Ishikawa (cell line): Measurements from ENCODE around the gene STARD7.

Experiments used
- CEBPB ChIP-seq: IDR thresholded peaks from 2 replicates; pipeline ENCODE4 v1.6.1; 2012
- CREB1 ChIP-seq: IDR thresholded peaks from 2 replicates; pipeline ENCODE4 v1.6.1; 2012; ENCODE audit warnings: low read depth
- EGR1 ChIP-seq: IDR thresholded peaks from 2 replicates; pipeline ENCODE4 v1.6.1; 2012
- EP300 ChIP-seq: IDR thresholded peaks from 2 replicates; pipeline ENCODE4 v1.6.1; 2012; ENCODE audit warnings: borderline replicate concordance
- FOXM1 ChIP-seq: IDR thresholded peaks from 2 replicates; pipeline ENCODE4 v1.6.1; 2012; ENCODE audit warnings: low read depth, borderline replicate concordance
- MAX ChIP-seq: IDR thresholded peaks from 2 replicates; pipeline ENCODE4 v1.6.1; 2012
- NFIC ChIP-seq: IDR thresholded peaks from 2 replicates; pipeline ENCODE4 v1.6.1; 2012
- RAD21 ChIP-seq: IDR thresholded peaks from 2 replicates; pipeline ENCODE4 v1.6.1; 2012; ENCODE audit warnings: low read depth
- TAF1 ChIP-seq: IDR thresholded peaks from 2 replicates; pipeline ENCODE4 v1.6.1; 2012; ENCODE audit warnings: low read depth, mild to moderate bottlenecking
- TCF12 ChIP-seq: IDR thresholded peaks from 2 replicates; pipeline ENCODE4 v1.6.1; 2012; ENCODE audit warnings: low read depth
- TEAD4 ChIP-seq: IDR thresholded peaks from 2 replicates; pipeline ENCODE4 v1.6.1; 2012
- USF1 ChIP-seq: IDR thresholded peaks from 2 replicates; pipeline ENCODE4 v1.6.1; 2012
- YY1 ChIP-seq: IDR thresholded peaks from 2 replicates; pipeline ENCODE4 v1.6.1; 2012; ENCODE audit warnings: low read depth
- ZBTB7A ChIP-seq: IDR thresholded peaks from 2 replicates; pipeline ENCODE4 v1.6.1; 2012; ENCODE audit warnings: low read depth
- TF ChIP-seq, protein P1 (sequence below): IDR thresholded peaks from 2 replicates; pipeline ENCODE4 v1.6.1; 2012; ENCODE audit warnings: low read depth, mild to moderate bottlenecking

STARD7 gene

GRCh38 chr2:96253006-96253405, 44.4 kb upstream of the STARD7 start:
- TF ChIP-seq ZBTB7A (no peak), CEBPB (no peak), TCF12 (no peak), FOXM1 (no peak), RAD21 (no peak), YY1 (no peak), NFIC (no peak), MAX (no peak), EGR1 (no peak), TEAD4 (no peak), USF1 (no peak), CREB1 (no peak)
- TF ChIP-seq, protein P1, sequence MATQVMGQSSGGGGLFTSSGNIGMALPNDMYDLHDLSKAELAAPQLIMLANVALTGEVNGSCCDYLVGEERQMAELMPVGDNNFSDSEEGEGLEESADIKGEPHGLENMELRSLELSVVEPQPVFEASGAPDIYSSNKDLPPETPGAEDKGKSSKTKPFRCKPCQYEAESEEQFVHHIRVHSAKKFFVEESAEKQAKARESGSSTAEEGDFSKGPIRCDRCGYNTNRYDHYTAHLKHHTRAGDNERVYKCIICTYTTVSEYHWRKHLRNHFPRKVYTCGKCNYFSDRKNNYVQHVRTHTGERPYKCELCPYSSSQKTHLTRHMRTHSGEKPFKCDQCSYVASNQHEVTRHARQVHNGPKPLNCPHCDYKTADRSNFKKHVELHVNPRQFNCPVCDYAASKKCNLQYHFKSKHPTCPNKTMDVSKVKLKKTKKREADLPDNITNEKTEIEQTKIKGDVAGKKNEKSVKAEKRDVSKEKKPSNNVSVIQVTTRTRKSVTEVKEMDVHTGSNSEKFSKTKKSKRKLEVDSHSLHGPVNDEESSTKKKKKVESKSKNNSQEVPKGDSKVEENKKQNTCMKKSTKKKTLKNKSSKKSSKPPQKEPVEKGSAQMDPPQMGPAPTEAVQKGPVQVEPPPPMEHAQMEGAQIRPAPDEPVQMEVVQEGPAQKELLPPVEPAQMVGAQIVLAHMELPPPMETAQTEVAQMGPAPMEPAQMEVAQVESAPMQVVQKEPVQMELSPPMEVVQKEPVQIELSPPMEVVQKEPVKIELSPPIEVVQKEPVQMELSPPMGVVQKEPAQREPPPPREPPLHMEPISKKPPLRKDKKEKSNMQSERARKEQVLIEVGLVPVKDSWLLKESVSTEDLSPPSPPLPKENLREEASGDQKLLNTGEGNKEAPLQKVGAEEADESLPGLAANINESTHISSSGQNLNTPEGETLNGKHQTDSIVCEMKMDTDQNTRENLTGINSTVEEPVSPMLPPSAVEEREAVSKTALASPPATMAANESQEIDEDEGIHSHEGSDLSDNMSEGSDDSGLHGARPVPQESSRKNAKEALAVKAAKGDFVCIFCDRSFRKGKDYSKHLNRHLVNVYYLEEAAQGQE: no peak

- no peak for TF ChIP-seq FOXM1
- no peak for TF ChIP-seq EGR1
- no peak for TF ChIP-seq TEAD4
- no peak for TF ChIP-seq YY1
- TF ChIP-seq EP300: no peak
- TF ChIP-seq ZBTB7A: no peak
- TF ChIP-seq TCF12: no peak
- TF ChIP-seq NFIC: no peak
- no peak for TF ChIP-seq CEBPB
- TF ChIP-seq CREB1: no peak
Observed at GRCh38 chr2:96252526-96252925, 43.9 kb upstream of the STARD7 start.

GRCh38 chr2:96251721-96252292, 43.2 kb upstream of the STARD7 start:
- TF ChIP-seq RAD21 (no peak), YY1 (0 out of 2 replicates have a peak, but pooled peaks have one; percentile 56), TEAD4 (0 out of 2 replicates have a peak, but pooled peaks have one; percentile 57)

- TF ChIP-seq FOXM1: no peak
- TF ChIP-seq MAX: no peak
- no peak for TF ChIP-seq YY1
- no peak for TF ChIP-seq CEBPB
- TF ChIP-seq TCF12: no peak
- no peak for TF ChIP-seq EGR1
- TF ChIP-seq TAF1: no peak
- no peak for TF ChIP-seq ZBTB7A
- TF ChIP-seq USF1: no peak
- TF ChIP-seq CREB1: no peak
- TF ChIP-seq NFIC: no peak
- TF ChIP-seq RAD21: no peak
- TF ChIP-seq, protein P1: no peak
- no peak for TF ChIP-seq EP300
- TF ChIP-seq TEAD4: no peak
Observed at GRCh38 chr2:96250188-96250587, 41.6 kb upstream of the STARD7 start.

- TF ChIP-seq TEAD4: no peak
- no peak for TF ChIP-seq CREB1
- no peak for TF ChIP-seq TAF1
- no peak for TF ChIP-seq MAX
- no peak for TF ChIP-seq EGR1
- TF ChIP-seq, protein P1: no peak
- TF ChIP-seq ZBTB7A: no peak
- no peak for TF ChIP-seq TCF12
- TF ChIP-seq RAD21: no peak
Observed at GRCh38 chr2:96249654-96250053, 41.0 kb upstream of the STARD7 start.
